ENCODE data around the gene PTDSS2.

Gene PTDSS2

DNA sequence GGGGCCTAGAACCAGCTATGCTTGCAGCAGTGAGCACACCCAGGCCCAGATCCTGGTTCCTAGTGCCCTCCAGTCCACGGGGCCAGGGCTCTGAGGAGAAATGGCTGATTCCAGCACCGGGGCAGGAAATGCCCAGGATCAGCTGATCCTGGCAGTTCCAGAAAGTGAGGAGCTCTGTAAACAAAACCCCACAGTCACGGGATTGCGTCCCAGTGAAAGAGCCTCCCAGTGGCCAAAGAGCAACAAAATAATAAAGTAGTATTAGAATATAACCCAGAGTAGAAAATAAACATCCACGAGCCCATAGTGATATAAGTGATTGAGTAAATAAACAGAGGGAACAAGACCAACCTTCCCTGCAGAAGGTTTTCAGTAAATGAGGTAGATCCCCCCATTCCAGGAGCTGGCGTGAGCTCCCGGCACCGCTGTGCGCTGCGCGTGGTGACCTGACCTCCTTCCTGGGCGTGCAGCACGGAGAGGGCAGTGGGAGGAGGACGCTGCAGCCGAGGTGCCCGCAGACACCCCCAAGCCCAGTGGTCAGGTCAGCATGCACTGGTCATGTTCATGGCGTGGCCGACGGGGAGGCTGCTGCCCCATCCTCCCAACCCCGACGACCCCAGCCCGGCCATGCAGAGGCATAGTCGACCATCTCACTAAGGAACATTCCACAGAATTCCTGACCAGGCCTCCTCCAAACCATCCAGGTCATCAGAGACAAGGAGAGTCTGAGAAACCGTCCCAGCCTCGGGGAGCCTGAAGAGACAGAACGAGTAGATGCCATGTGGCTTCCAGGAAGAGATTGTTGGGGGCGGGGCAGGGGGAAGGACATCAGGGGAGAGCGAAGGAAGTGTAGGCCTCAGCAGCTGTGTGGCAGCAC lies 19.8 kb downstream of the PTDSS2 start:
- peak; percentile 70 for DNase-seq (ENCODE audit: low spot score)

DNA sequence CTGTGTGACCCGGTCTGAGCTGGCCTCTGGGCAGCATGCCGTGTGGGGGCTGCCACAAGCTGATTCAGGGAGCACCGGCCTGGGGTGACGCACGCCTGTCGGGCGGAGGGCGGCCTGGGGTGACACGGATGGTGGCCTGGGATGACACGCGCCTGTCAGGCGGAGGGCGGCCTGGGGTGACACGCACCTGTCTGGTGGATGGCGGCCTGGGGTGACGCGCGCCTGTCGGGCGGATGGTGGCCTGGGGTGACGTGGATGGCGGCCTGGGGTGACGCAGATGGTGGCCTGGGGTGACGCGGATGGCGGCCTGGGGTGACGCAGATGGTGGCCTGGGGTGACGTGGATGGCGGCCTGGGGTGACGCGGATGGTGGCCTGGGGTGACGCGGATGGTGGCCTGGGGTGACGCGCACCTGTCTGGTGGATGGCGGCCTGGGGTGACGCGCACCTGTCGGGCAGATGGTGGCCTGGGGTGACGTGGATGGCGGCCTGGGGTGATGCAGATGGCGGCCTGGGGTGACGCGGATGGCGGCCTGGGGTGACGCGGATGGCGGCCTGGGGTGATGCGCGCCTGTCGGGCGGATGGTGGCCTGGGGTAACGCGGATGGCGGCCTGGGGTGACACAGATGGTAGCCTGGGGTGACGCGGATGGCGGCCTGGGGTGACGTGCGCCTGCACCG lies 21.5 kb downstream of the PTDSS2 start:
- no peak for DNase-seq (ENCODE audit: low spot score)

DNA sequence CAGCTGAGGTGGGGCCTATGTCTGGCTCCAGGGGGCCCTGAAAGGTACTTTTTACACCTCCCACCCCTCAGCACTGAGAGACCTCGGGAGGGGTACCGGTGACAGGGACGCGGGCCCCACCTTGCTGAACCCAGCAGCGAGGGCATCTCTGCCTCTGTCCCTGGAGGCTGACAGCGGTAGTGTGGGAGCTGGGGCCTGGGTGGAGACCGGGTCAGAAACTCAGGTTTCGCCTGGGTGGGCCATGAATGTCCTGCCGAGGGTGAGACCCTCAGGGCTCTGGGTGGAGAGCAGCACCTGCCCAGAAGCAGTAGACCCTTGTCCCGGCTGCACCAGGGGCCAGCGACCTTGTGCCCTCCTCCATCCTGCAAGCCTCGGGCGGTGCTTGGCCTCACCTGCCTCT lies 22.2 kb downstream of the PTDSS2 start:
- no peak for DNase-seq (ENCODE audit: low spot score)

DNA sequence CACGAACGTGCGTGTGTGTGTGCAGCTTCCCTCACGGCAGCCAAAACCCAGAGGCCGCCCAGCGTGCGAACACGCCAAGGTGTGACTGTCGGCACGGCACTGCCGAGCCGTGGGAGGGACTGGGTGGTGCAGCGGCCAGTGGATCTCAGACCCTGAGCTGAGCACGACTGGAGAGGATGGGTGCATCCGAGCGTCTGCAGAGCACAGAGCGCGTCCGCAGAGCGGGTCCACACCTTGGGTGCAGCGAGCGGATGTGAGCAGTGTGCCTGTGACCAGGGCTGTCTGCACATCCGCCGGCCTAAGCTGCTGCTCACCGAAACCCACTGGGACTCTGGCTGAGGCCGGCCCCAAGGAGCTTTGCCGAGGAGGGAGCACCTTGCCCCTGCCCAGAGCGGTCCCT lies 22.7 kb downstream of the PTDSS2 start:
- DNase-seq (ENCODE audit: low spot score) = no peak

DNA sequence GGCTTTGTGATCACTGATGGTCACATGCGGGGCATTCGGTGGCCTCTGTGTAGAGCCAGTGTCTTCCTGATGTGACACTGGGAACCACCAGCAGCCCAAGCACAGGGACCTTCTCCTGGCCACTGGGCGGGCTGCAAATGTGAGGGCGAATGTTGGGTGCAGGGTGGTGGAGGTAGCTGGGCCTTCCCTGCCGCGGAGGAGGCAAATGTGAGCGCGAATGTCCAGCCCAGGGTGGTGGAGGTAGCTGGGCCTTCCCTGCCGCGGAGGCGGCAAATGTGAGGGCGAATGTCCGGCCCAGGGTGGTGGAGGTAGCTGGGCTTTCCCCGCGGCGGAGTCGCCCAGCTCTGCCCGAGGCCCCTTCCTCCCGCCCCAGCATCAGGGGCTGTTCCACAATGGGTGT lies 23.3 kb downstream of the PTDSS2 start:
- no peak for DNase-seq (ENCODE audit: low spot score)

DNA sequence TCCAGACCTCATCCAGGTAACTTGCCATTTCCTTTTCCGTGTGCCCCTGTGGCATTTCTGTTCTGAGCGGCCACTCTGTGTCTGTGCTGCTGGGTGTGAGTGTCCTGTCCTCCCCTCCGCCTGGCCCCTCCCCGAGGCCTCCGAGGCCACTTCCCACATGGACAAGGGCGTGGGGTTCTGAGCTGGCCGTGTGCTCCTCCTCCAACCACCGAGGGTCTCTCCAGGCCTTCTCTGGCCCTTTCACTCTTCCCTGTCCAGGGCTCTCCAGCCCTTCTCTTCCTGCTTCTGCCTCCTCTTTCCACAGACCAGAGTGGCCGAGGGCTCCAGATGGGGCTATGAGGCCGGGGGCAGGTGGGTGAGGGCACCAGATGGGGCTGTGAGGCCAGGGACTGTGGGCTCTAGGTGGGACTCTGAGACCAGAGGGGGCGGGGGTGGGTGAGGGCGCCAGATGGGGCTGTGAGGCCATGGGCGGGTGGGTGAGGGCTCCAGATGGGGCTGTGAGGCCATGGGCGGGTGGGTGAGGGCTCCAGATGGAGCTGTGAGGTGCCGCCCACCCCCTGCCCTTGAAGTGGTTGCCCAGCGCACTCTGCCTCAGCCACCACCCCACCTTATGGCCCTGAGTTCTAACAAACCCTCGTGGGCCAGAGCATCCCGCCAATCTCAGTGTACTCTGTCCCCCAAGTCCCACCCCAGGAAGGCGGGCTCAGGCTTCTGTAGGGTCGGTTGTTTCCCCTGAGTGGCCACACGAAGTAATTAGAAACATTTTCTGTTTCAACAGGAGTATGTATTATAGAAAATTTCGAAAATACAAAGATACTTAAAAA lies 24.1 kb downstream of the PTDSS2 start:
- DNase-seq (ENCODE audit: low spot score) = no peak

DNA sequence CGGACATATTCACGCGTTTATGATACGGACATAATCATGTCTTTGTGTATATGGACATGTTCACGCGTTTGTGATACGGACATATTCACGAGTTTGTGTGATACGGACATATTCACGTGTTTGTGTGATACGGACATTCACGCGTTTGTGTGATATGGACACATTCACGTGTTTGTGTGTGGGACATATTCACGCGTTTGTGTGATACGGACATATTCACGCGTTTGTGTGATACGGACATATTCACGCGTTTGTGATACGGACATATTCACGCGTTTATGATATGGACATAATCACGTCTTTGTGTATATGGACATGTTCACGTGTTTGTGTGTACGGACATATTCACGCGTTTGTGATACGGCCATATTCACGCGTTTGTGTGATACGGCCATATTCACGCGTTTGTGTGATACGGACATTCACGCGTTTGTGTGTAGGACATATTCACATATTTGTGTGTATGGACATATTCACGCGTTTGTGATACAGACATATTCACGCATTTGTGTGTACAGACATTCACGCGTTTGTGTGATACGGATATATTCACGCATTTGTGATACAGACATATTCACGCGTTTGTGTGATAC lies 24.9 kb downstream of the PTDSS2 start:
- no peak for DNase-seq (ENCODE audit: low spot score)

DNA sequence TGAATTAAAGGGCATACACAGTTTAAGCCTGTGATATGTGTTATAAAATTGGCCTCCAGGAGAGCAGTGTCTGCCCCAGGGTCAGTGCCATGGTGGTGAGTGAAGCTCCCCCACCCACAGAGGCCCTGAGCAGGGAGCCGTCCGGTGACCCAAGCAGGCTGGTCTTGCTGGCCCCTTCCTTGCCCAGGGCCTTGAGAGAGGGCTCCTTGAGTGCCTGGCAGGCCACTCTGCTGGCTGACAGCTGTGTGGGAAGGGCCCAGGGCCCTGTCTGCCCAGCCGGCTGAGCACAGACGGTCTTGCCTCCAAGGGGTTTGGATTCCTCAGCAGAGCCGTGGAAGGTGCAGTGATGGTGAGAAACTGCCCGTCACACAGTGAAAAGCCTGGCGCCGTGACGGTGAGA lies 25.9 kb downstream of the PTDSS2 start:
- DNase-seq (ENCODE audit: low spot score) = no peak

DNA sequence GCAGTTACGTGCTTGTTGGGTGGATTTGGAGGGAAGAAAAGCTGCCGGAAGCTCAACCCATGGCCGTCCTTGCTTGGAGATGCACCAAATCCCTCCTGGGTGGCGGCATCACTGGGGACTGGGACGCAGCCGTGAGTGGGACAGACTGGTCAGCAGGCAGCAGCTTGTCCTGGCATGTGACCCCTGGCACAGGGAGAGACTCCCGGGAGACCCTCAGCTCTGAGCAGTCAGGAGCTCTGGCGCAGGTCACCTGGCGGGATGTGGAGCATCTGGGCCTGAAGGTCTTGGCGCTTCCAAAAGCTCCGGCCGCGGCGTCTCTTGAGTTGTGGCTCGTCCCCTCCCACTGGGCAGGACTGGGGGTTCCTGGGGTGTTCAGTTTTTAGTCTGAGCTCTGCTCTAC lies 26.3 kb downstream of the PTDSS2 start:
- DNase-seq (ENCODE audit: low spot score) = no peak

DNA sequence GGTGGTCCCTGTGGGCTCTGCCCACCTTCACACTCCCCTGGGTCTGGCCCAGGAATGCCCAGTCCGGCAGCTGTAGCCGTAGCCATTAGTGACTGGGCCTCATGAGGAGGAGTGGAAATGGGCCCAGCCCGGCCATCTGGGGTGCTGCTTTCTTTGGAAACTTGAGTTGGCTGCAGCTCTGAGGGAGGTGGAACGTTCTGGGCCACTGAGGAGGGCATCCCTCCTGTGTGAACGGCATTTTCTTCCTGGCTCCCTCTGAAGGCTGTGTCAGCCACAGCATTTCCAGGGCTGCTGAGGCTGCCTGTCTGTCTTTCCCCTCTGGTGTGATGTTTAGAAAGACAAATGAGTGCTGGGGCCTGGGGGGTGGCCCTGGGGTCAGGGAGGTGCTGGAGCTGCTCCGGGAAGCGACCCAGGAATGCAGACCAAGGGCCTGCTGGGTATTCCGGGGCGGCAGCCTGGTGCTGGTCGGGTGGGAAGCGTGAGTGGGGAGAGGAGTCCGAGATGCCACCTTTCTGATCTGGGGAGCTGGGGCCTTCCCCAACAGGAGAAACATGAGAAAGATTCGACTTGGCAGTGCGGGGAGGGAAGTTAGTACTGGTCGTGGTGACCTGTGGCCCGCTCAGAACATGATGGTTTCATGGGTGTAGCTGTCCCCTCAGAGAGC lies 27.1 kb downstream of the PTDSS2 start:
- DNase-seq (ENCODE audit: low spot score) = no peak

DNA sequence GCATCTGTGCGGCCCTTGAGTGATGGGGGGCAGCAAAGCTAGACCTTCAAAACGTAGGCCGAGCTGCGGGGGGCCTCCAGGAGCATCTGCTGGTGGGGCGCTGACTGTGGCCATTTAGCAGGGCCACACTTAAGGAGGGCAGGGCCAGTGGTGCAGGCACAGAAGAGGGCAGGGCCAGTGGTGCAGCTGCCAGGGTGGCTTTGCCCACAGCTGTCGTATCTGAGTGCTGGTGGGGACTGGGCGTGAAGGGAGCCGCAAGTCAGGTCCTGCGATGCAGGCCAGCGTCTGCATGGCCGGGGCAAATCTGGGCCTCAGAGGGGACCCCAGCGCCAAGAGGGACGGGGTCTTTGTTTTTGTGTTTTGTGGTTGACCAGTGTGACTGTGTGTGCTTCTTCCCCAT lies 29.2 kb downstream of the PTDSS2 start:
- DNase-seq (ENCODE audit: low spot score) = no peak

DNA sequence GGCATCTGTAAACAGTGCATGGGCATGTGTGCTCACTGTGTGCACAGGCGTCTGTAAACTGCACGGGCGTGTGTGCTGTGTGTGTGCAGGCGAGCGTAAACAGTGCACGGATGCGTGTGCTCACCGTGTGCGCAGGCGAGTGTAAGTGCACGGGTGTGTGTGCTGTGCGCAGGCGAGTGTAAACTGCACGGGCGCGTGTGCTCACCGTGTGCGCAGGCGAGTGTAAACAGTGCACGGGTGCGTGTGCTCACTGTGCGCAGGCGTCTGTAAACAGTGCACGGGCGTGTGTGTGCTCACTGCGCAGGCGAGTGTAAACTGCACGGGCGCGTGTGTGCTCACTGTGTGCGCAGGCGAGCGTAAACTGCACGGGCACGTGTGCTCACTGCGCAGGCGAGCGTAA lies 34.5 kb downstream of the PTDSS2 start:
- DNase-seq (ENCODE audit: low spot score) = no peak

DNA sequence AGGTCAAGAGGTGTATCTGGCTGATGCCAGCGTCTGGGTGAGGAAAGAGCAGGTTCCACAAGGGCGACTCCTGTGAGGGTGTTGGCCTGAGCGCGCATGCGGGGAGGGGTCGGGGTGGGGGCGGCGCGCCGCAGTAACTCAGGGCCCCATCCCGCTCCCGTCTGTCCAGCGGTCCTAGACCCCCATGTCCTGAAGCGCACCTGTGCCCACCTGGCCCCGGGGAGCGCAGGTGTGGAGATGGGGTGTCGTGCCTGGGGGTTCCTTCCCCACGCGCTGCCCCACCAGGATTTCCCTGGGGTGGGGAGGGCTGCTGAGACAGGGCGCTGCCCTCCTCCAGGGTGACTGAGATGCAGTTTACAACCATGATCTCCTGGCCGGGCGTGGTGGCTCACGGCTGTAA lies 36.1 kb downstream of the PTDSS2 start:
- no peak for DNase-seq (ENCODE audit: low spot score)

DNA sequence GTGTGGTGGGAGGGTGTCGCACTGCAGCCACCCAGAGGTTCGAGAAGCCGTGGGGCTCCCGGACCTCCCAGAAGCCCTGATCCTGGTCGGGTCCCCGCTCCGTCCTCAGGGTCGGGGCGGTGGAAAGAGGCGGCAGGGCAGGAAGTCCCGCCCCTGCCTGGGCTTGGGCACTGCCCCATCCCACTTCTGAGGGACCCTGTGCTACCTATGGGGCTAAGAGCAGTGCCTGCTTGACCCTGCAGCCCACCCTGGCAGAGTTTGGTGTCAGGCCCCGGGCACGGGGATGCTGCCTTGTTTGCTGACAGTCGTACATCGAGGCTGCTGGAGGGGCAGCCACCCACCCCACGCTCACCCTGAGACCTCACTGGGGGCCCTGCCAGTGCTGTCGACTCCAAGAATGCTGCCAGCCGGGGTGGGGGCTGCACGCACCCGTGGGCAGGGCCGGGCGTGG lies 37.5 kb downstream of the PTDSS2 start:
- DNase-seq (ENCODE audit: low spot score) = no peak

DNA sequence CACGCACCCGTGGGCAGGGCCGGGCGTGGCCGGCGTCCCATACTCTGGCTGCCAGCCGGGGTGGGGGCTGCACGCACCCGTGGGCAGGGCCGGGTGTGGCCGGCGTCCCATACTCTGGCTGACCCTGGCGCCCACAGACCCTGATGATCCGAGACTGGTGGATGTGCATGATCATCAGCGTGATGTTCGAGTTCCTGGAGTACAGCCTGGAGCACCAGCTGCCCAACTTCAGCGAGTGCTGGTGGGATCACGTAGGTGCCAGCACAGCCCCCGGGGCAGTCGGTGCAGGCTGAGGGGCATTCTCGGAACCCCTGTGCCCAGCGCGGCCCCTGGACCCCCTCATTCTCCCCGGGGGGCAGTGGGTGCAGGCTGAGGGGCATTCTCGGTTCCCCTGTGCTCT lies 38.0 kb downstream of the PTDSS2 start:
- DNase-seq (ENCODE audit: low spot score) = no peak

DNA sequence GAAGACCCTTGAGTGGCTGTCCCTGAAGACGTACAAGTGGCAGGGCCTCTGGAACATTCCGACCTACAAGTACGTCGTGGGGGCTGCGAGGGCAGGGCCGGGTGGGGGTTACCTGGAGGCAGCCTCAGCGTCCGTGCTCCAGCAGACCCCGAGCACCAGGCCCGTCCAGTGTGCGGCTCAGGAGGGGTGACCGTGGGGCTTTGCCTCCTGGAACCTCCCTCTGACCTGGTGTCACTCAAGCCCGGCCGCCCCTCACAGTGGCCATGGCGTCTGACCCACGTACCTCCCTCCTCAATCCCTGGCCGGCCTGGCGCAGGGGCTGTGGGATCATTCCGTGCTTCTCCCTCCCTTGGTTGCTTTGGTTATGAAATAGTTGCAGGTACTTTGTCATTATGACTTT lies 38.5 kb downstream of the PTDSS2 start:
- DNase-seq (ENCODE audit: low spot score) = no peak

DNA sequence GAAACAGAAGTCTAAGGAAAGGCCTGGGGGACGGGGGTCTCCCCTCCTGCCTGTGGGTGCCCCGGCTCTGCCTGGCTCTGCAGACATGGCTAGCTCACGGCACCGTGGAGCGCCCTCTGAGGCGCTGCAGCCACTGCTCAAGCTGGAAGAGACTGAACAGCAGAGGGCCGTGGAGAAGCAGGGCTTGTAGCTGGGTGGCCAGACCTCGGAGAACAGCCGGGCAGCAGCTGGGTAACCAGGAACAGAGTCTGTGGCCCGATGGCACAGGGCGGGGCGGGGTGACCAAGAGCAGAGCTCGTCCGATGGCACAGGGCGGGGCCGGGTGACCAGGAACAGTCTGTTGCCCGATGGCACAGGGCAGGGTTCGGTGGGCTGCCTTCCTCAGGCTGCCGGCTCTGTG lies 38.9 kb downstream of the PTDSS2 start:
- DNase-seq (ENCODE audit: low spot score) = no peak

DNA sequence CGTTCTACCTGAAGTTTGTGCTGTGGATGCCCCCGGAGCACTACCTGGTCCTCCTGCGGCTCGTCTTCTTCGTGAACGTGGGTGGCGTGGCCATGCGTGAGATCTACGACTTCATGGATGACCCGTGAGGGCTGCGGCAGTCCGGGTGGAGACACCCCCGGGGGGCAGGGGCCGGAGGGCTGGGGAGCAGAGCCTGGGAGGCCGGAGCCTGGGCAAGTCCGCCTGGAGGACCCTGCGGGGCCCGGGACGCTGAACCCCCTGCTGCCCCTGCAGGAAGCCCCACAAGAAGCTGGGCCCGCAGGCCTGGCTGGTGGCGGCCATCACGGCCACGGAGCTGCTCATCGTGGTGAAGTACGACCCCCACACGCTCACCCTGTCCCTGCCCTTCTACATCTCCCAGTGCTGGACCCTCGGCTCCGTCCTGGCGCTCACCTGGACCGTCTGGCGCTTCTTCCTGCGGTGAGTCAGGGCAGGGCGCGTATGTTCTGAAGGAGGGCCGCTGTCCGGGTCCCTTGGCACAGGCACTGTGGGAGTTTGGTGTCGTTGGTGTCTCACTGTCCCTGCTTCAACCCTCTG lies 39.6 kb downstream of the PTDSS2 start:
- DNase-seq (ENCODE audit: low spot score) = no peak

DNA sequence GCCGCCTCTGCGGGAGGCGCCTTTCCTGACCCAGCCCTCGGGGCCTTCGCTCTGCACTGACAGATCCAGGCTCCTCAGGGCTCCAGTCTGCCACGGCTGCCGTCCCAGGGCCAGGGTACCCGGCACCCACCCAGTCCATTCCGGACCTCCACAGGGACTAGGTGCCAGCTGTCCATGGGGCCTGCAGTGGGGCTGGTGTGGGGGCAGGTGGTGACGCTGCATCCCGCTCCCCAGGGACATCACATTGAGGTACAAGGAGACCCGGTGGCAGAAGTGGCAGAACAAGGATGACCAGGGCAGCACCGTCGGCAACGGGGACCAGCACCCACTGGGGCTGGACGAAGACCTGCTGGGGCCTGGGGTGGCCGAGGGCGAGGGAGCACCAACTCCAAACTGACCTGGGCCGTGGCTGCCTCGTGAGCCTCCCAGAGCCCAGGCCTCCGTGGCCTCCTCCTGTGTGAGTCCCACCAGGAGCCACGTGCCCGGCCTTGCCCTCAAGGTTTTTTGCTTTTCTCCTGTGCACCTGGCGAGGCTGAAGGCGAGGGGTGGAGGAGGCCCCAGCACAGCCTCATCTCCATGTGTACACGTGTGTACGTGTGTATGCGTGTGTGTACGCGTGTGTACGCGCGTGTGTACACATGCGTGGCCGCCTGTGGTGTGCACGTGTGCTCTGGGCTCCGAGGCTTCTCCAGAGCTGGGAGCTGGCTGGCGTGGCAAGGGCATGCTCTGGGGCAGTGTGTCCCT lies 40.3 kb downstream of the PTDSS2 start:
- no peak for DNase-seq (ENCODE audit: low spot score)

DNA sequence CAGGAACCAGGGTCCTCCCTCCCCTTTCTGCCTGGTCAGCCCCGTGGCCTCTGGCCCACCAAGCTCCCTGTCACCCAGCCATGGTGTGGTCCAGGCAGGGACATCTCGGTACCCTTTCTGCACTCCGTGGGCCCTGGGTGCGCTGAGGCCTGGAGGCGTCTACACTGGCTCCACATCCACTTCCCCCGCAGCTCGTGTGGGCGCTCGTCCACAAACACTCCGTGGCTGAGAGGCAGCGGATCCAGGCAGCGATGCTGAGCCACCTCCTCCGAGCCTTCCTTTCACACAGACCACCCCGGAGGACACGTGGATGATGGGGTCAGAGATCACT lies 40.8 kb downstream of the PTDSS2 start:
- DNase-seq (ENCODE audit: low spot score) = no peak

DNA sequence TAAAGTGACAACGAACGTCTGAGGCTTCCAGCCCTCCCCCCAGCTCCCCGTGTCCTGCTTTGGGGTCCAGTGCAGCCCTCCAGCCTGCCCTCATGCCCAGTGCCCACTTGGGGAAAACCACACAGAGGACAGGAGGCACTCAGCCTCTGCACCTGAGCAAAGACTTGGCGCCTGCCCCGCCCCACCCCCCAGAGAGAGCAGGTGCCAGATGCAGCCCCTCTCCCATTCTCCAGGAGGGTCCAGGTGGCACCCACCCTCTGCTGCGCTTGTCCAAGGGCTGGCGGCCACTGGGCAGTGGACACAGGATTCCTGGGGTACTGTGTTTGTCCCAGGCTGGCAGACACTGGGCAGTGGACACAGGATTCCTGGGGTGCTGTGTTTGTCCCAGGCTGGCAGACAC lies 41.3 kb downstream of the PTDSS2 start:
- no peak for DNase-seq (ENCODE audit: low spot score)

Data from HuH-7.5 (cell line).